Measurements from ENCODE around the gene TUBG1.

DNA sequence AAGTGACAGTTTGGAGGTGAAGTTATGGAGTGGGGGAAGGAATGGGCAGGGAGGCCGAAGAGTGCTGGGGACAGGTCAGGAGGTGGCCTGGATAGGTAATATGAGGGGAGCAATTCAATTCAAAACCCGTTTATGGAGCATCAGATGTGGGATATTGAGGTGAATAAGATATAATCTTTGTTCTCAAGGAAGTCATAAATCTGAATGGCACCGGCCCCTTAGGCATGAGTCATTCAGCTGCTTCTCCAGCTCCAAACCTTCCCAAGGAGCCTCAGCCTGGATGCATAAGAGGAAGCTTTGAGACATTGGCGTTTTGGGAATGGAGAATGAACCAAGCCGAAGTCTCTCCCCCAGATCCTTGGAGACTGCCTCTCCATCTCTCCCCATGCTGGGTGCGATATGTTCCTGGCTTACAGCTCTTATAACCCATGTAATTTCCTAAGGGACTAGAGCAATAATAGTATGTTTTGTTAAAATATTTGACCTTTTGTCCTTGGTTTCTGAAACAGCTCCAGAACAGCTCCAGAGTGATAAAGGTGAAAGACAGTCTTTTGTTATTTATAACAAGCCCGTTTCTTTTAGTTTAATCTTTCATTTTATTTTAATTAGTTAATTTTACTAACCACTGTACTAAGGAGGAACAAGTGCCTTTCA is 51.3 kb downstream of the TUBG1 start:
- TF ChIP-seq, protein P1, sequence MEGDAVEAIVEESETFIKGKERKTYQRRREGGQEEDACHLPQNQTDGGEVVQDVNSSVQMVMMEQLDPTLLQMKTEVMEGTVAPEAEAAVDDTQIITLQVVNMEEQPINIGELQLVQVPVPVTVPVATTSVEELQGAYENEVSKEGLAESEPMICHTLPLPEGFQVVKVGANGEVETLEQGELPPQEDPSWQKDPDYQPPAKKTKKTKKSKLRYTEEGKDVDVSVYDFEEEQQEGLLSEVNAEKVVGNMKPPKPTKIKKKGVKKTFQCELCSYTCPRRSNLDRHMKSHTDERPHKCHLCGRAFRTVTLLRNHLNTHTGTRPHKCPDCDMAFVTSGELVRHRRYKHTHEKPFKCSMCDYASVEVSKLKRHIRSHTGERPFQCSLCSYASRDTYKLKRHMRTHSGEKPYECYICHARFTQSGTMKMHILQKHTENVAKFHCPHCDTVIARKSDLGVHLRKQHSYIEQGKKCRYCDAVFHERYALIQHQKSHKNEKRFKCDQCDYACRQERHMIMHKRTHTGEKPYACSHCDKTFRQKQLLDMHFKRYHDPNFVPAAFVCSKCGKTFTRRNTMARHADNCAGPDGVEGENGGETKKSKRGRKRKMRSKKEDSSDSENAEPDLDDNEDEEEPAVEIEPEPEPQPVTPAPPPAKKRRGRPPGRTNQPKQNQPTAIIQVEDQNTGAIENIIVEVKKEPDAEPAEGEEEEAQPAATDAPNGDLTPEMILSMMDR (optimal IDR thresholded peaks at IDR 0.05 in 1 of 3, IDR thresholded peaks at IDR 0.05 in 1 of 3, conservative IDR thresholded peaks at IDR 0.05 in 1 of 3; ENCODE audit: extremely low read depth in 1 of 3, insufficient read depth in 2 of 3, low read length in 3 of 3) = no peak
- no peak for TF ChIP-seq EZH2 (IDR thresholded peaks at IDR 0.05; ENCODE audit: low read length)

Data from keratinocyte (primary cell).